K562 (cell line): Measurements from ENCODE around the gene SHISA6. TPM values are rescaled to one million over a fixed set of nuclear protein-coding genes. Genes with fewer than 3 reads are reported as not detected.

Experiments used
- ATAC-seq: fragments of 200-7000 bp; cut with Tn5 transposase; 3 replicates; pipeline ENCODE4 v1.9.1; 2020; ENCODE audit warnings: moderate library complexity
- BruUV-seq: library from RNA; stranded (reverse); fragments of 400-500 nt; replicated peaks from 2 replicates; lab custom pipeline; 2021; lab: Mats Ljungman, UMichigan
- CTCF ChIA-PET: fragments of 300-600 bp; formaldehyde crosslinking; extraction: SDS; loops from one replicate; lab custom pipeline; 2021; ENCODE audit warnings: low intra/inter-chr PET ratio; lab: Yijun Ruan, JAX
- POLR2A ChIA-PET: fragments of 300-600, 350-650 bp; sonication (Branson Sonifier 250); formaldehyde crosslinking; extraction: SDS; loops from one replicate; lab custom pipeline; 2021; ENCODE audit warnings: antibody characterized with exemption, inconsistent platforms; lab: Yijun Ruan, JAX
- DNase-seq, 4 experiments: peaks; one replicate each; pipeline versions ENCODE4 v3.0.0 to v3.0.0-alpha.2; 2011 to 2018; ENCODE audit warnings: low spot score in 3 of 4, mixed read lengths in 3 of 4; ENCODE audit errors: extremely low read depth in 1 of 4
- FAIRE-seq: peaks from 2 replicates; lab custom pipeline; 2011; peaks lifted over from hg19 to GRCh38; lab: Jason Lieb, UNC
- H2AFZ ChIP-seq: 2 replicates; pipeline ENCODE4 v1.6.0; 2011; ENCODE audit warnings: low read depth, low read length, control low read depth, inconsistent platforms
- H3K27ac ChIP-seq: fragments of 200-600 bp; 3 replicates; pipeline ENCODE4 v1.8.0; 2011; ENCODE audit warnings: low read depth, mild to moderate bottlenecking, control low read depth, inconsistent platforms, low read length, moderate library complexity, mixed read lengths; ENCODE audit errors: extremely low read depth
- H3K27me3 ChIP-seq, 2 experiments: fragments of 300-600 bp in 1 of 2; 2 replicates in 1 of 2; 3 replicates in 1 of 2; pipeline versions ENCODE4 v1.6.0 to v1.8.0; 2011; ENCODE audit warnings: inconsistent platforms in 2 of 2, low read length in 2 of 2, mild to moderate bottlenecking in 1 of 2, mixed read lengths in 1 of 2, moderate library complexity in 1 of 2; ENCODE audit not compliant: control insufficient read depth in 2 of 2, insufficient read depth in 2 of 2
- H3K36me3 ChIP-seq: fragments of 300-600 bp; 3 replicates; pipeline ENCODE4 v1.8.0; 2011; ENCODE audit warnings: mild to moderate bottlenecking, low read length, inconsistent platforms; ENCODE audit not compliant: control insufficient read depth, insufficient read depth
- H3K4me1 ChIP-seq, 2 experiments: fragments of 200-600 bp in 1 of 2; replicated peaks in 1 of 2; 2 replicates in 1 of 2; 3 replicates in 1 of 2; pipeline versions ENCODE4 v1.5.1 to v1.8.0; 2011; ENCODE audit warnings: inconsistent platforms in 2 of 2, low read length in 2 of 2, mild to moderate bottlenecking in 1 of 2, mixed read lengths in 1 of 2, moderate library complexity in 1 of 2; ENCODE audit not compliant: control insufficient read depth in 2 of 2, insufficient read depth in 2 of 2
- H3K4me2 ChIP-seq: 2 replicates; pipeline ENCODE4 v1.6.1; 2011; ENCODE audit warnings: low read length, control low read depth, inconsistent platforms, mixed read lengths; ENCODE audit not compliant: insufficient read depth
- H3K4me3 ChIP-seq: fragments of 200-600 bp; sonication (generic), shearing (Covaris generic); 2 replicates; pipeline ENCODE4 v1.5.1; 2016; ENCODE audit warnings: control low read depth, inconsistent platforms
- H3K79me2 ChIP-seq: fragments of 200-600 bp; 3 replicates; pipeline ENCODE4 v1.8.0; 2011; ENCODE audit warnings: low read length, inconsistent platforms; ENCODE audit not compliant: control insufficient read depth, insufficient read depth
- H3K9ac ChIP-seq, 2 experiments: 2 replicates each; pipeline versions ENCODE4 v1.6.0 to v1.6.1; 2011; ENCODE audit warnings: low read depth in 2 of 2, low read length in 2 of 2, control low read depth in 1 of 2, inconsistent platforms in 1 of 2, mild to moderate bottlenecking in 1 of 2, mixed read lengths in 1 of 2; ENCODE audit not compliant: insufficient read depth in 1 of 2
- H3K9me1 ChIP-seq: one replicate; pipeline ENCODE4 v1.6.0; 2011; ENCODE audit warnings: inconsistent platforms, mild to moderate bottlenecking, low read length, moderate library complexity; ENCODE audit not compliant: control insufficient read depth, insufficient read depth
- H3K9me3 ChIP-seq: replicated peaks from 2 replicates; pipeline ENCODE4 v1.5.1; 2011; ENCODE audit warnings: low read depth, low read length, inconsistent platforms; ENCODE audit not compliant: control insufficient read depth, insufficient read depth
- H4K20me1 ChIP-seq: replicated peaks from 2 replicates; pipeline ENCODE4 v1.6.1; 2011; ENCODE audit warnings: low read length, inconsistent platforms, mixed read lengths; ENCODE audit not compliant: control insufficient read depth, insufficient read depth
- GATA2 ChIP-seq: sonication (generic); formaldehyde crosslinking; IDR thresholded peaks from 2 replicates; pipeline ENCODE4 v1.4.0; 2020; ENCODE audit warnings: mild to moderate bottlenecking, missing genetic modification reagents
- NBN ChIP-seq: fragments of 450-650 bp; IDR thresholded peaks from 2 replicates; pipeline ENCODE4 v1.6.1; 2016; ENCODE audit warnings: low read depth, mild to moderate bottlenecking
- NFIC ChIP-seq: fragments of 450-650 bp; IDR thresholded peaks from 2 replicates; pipeline ENCODE4 v1.6.1; 2017; ENCODE audit warnings: mild to moderate bottlenecking, inconsistent platforms
- NUFIP1 ChIP-seq: fragments of 450-650 bp; IDR thresholded peaks from 2 replicates; pipeline ENCODE4 v1.6.1; 2018; ENCODE audit not compliant: partially characterized antibody
- RBM14 ChIP-seq: fragments of 200-400 bp; formaldehyde crosslinking; IDR thresholded peaks from 2 replicates; pipeline ENCODE4 v1.6.1; 2018; ENCODE audit warnings: low read depth, mild to moderate bottlenecking, low read length, moderate library complexity, borderline replicate concordance; ENCODE audit not compliant: insufficient read depth
- SP2 ChIP-seq: IDR thresholded peaks from 2 replicates; pipeline ENCODE4 v1.6.1; 2011; ENCODE audit warnings: mild to moderate bottlenecking, low read depth, low read length, moderate library complexity; ENCODE audit not compliant: poor library complexity, severe bottlenecking; ENCODE audit errors: extremely low read depth
- SREBF2 ChIP-seq: sonication (generic); formaldehyde crosslinking; IDR thresholded peaks from 2 replicates; pipeline ENCODE4 v1.4.0; 2020; ENCODE audit warnings: mild to moderate bottlenecking, missing genetic modification reagents
- ZNF354B ChIP-seq: fragments of 250-450 bp; sonication (Bioruptor Pico); IDR thresholded peaks from 2 replicates; pipeline ENCODE4 v1.4.0; 2020
- WGBS: fragments of 100-300 bp; shearing (Covaris generic); methylation state at CpG from one replicate; pipeline ENCODE4 v1.1.6; 2016; ENCODE audit warnings: low coverage, mixed read lengths; ENCODE audit not compliant: insufficient coverage; ENCODE audit errors: missing lambda C conversion rate; 5-methylcytosine and 5-hydroxymethylcytosine counted together
- in situ Hi-C: fragments of 300-500 bp; cut with MboI; formaldehyde crosslinking; loops from 4 replicates; pipeline ENCODE4 v1.15.0; 2018; ENCODE audit warnings: inconsistent platforms, mixed read lengths
- intact Hi-C: fragments of 100-400 bp; cut with micrococcal nuclease; formaldehyde crosslinking; loops from 2 replicates; pipeline ENCODE4 v1.14.2; 2022
- polyA plus RNA-seq, 8 experiments: library from polyadenylated mRNA; depleted of rRNA in 4 of 8; stranded (reverse) in 5 of 8; unstranded in 3 of 8; fragments of >200 nt; fragmentation: Nextera tagmentation in 2 of 8; fragmentation: Illumina TruSeq in 1 of 8; extraction: Ambion mirVana in 2 of 8; extraction: Trizol in 1 of 8; gene quantifications; 2 replicates each; pipeline versions ENCODE4 v1.2.1 to v1.2.3, GENCODE V29; 2011 to 2014; ENCODE audit warnings: inconsistent platforms in 1 of 8, missing spikeins in 1 of 8
- total RNA-seq, 7 experiments: library from RNA; depleted of rRNA in 6 of 7; stranded (reverse); fragments of >200 nt in 6 of 7; fragmentation: Illumina TruSeq in 2 of 7; extraction: Trizol in 2 of 7; gene quantifications; 2 replicates each; pipeline versions ENCODE4 v1.2.1 to v1.2.3, GENCODE V29; 2011 to 2021; ENCODE audit warnings: low replicate concordance in 1 of 7
- TF ChIP-seq, protein P1 (sequence below): IDR thresholded peaks from 2 replicates; pipeline ENCODE4 v1.6.1; 2011; ENCODE audit not compliant: insufficient read length; ENCODE audit errors: extremely low read depth
- TF ChIP-seq, protein P2 (sequence below): IDR thresholded peaks from 2 replicates; pipeline ENCODE4 v1.6.1; 2012; ENCODE audit warnings: low read depth, low read length, improper control_type of control experiment, borderline replicate concordance
- TF ChIP-seq, protein P3 (sequence below): fragments of 200-800 bp; sonication (Bioruptor generic); IDR thresholded peaks from 2 replicates; pipeline ENCODE4 v1.6.1; 2017; ENCODE audit warnings: missing genetic modification characterization, missing compliant biosample characterization
- TF ChIP-seq, protein P4 (sequence below): sonication (generic); formaldehyde crosslinking; IDR thresholded peaks from 2 replicates; pipeline ENCODE4 v1.8.1; 2022; ENCODE audit warnings: missing genetic modification reagents

SHISA6 gene
- total and polyA plus RNA-seq, 9 of the 15 experiments (the other 6 are each of a cell fraction or from before 2014, with no cell fraction given): not detected

DNA sequence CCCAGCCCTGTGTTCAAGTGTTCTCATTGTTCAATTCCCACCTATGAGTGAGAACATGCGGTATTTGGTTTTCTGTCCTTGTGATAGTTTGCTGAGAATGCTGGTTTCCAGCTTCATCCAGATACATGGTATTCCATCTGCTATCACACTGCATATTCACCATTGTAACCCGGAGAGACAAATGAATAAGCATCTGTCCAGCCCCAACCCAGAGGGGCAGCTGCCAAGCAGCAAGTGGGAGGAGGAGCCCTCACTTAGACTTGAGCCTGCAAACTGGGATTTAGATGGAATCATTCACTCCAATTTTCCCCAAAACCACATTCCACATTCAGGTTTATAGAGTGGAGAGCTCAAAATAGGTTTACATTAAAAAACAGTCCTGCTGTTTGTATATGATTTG is 41.6 kb downstream of the SHISA6 start:
- Histone ChIP-seq H3K79me2 (no peaks in the 10 kb centered on the region), H3K9me1 (no peaks in the 10 kb centered on the region), H3K4me2 (no peak overlapping the region), H3K4me3 (no peak overlapping the region), H3K36me3 (no peaks in the 10 kb centered on the region), H3K9me3 (no peaks in the 10 kb centered on the region), H3K4me1 (no peaks in the 10 kb centered on the region), H4K20me1 (no peaks in the 10 kb centered on the region), H3K9ac (no peak overlapping the region), H3K27me3 (no peaks in the 10 kb centered on the region), H2AFZ (no peak overlapping the region), H3K27ac (no peak overlapping the region)
- ChIA-PET POLR2A (no interaction called here), CTCF (no interaction called here)
- ATAC-seq (no peak), FAIRE-seq (no peak), DNase-seq (no peak)
- in situ Hi-C loops: no loop called here
- intact Hi-C loops: no loop called here
- WGBS: 0% methylated on average over 2 of the region's 2 CpGs
- no TSS peak for BruUV-seq
- no peak for TF ChIP-seq NFIC
- TF ChIP-seq SREBF2 (CRISPR knock-in tag): no peak
- TF ChIP-seq NBN: no peak
- TF ChIP-seq GATA2 (CRISPR knock-in tag): no peak
- TF ChIP-seq, protein P1, sequence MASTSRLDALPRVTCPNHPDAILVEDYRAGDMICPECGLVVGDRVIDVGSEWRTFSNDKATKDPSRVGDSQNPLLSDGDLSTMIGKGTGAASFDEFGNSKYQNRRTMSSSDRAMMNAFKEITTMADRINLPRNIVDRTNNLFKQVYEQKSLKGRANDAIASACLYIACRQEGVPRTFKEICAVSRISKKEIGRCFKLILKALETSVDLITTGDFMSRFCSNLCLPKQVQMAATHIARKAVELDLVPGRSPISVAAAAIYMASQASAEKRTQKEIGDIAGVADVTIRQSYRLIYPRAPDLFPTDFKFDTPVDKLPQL: no peak
- TF ChIP-seq, protein P2, sequence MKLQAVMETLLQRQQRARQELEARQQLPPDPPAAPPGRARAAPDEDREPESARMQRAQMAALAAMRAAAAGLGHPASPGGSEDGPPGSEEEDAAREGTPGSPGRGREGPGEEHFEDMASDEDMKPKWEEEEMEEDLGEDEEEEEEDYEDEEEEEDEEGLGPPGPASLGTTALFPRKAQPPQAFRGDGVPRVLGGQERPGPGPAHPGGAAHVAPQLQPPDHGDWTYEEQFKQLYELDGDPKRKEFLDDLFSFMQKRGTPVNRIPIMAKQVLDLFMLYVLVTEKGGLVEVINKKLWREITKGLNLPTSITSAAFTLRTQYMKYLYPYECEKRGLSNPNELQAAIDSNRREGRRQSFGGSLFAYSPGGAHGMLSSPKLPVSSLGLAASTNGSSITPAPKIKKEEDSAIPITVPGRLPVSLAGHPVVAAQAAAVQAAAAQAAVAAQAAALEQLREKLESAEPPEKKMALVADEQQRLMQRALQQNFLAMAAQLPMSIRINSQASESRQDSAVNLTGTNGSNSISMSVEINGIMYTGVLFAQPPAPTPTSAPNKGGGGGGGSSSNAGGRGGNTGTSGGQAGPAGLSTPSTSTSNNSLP: no peak
- no peak for TF ChIP-seq NUFIP1
- TF ChIP-seq RBM14: no peak
- TF ChIP-seq, protein P3, sequence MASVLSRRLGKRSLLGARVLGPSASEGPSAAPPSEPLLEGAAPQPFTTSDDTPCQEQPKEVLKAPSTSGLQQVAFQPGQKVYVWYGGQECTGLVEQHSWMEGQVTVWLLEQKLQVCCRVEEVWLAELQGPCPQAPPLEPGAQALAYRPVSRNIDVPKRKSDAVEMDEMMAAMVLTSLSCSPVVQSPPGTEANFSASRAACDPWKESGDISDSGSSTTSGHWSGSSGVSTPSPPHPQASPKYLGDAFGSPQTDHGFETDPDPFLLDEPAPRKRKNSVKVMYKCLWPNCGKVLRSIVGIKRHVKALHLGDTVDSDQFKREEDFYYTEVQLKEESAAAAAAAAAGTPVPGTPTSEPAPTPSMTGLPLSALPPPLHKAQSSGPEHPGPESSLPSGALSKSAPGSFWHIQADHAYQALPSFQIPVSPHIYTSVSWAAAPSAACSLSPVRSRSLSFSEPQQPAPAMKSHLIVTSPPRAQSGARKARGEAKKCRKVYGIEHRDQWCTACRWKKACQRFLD (CRISPR knock-in tag): no peak
- TF ChIP-seq, protein P4, sequence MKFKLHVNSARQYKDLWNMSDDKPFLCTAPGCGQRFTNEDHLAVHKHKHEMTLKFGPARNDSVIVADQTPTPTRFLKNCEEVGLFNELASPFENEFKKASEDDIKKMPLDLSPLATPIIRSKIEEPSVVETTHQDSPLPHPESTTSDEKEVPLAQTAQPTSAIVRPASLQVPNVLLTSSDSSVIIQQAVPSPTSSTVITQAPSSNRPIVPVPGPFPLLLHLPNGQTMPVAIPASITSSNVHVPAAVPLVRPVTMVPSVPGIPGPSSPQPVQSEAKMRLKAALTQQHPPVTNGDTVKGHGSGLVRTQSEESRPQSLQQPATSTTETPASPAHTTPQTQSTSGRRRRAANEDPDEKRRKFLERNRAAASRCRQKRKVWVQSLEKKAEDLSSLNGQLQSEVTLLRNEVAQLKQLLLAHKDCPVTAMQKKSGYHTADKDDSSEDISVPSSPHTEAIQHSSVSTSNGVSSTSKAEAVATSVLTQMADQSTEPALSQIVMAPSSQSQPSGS (CRISPR knock-in tag): no peak
- no peak for TF ChIP-seq ZNF354B (CRISPR knock-in tag)
- no peak for TF ChIP-seq SP2
